NB4 (cell line): Measurements from ENCODE around the gene ACADM.
A peak's percentile ranks its signal among the peaks of the same experiment; 100 is the strongest.
"Not testable (repeated sequence)": the region's sequence is repeated elsewhere in the genome, so short reads cannot be mapped to it uniquely, and the experiment has no call there.

ENCODE experiments used
- DNase-seq: peaks from one replicate; pipeline ENCODE4 v3.0.0; 2010; ENCODE audit warnings: low read depth
- H3K4me3 ChIP-seq: one replicate; pipeline ENCODE4 v1.5.1; 2011; ENCODE audit warnings: mild to moderate bottlenecking, low read depth, low read length, moderate library complexity
- CTCF ChIP-seq: IDR thresholded peaks from one replicate; pipeline ENCODE4 v1.5.1; 2012; ENCODE audit warnings: low read depth, low read length
- MYC ChIP-seq: IDR thresholded peaks from 2 replicates; pipeline ENCODE4 v1.6.1; 2011; ENCODE audit warnings: low read depth, low read length
- POLR2A ChIP-seq: IDR thresholded peaks from 2 replicates; pipeline ENCODE4 v1.6.1; 2011; ENCODE audit warnings: mild to moderate bottlenecking; ENCODE audit not compliant: insufficient read length; ENCODE audit errors: extremely low read depth
- TF ChIP-seq, protein P1 (sequence below): IDR thresholded peaks from 2 replicates; pipeline ENCODE4 v1.6.1; 2011; ENCODE audit warnings: low read depth, low read length

ACADM gene

GRCh38 chr1:75742047-75742625 lies 17.6 kb downstream of the ACADM start:
- no peak for TF ChIP-seq POLR2A
- TF ChIP-seq CTCF, result no peak
- TF ChIP-seq, protein P1, sequence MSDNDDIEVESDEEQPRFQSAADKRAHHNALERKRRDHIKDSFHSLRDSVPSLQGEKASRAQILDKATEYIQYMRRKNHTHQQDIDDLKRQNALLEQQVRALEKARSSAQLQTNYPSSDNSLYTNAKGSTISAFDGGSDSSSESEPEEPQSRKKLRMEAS, result no peak
- TF ChIP-seq MYC, result no peak
- no peak for DNase-seq
- no peak overlapping the region for H3K4me3 ChIP-seq

- peak; percentile 87 for DNase-seq
Observed at GRCh38 chr1:75745276-75745675, 20.8 kb downstream of the ACADM start.

DNA sequence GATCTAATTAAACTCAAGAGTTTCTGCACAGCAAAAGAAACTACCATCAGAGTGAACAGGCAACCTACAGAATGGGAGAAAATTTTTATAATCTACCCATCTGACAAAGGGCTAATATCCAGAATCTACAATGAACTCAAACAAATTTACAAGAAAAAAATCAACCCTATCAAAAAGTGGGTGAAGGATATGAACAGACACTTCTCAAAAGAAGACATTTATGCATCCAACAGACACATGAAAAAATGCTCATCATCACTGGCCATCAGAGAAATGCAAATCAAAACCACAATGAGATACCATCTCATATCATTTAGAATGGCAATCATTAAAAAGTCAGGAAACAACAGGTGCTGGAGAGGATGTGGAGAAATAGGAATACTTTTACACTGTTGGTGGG lies 32.7 kb downstream of the ACADM start:
- H3K4me3 ChIP-seq, DNase-seq: not testable (repeated sequence)

More at GRCh38 chr1:75745276-75745675, 20.8 kb downstream of the ACADM start:
- no peak overlapping the region for H3K4me3 ChIP-seq
- TF ChIP-seq CTCF, result no peak
- TF ChIP-seq, protein P1, result no peak
- TF ChIP-seq MYC, result no peak
- no peak for TF ChIP-seq POLR2A

DNA sequence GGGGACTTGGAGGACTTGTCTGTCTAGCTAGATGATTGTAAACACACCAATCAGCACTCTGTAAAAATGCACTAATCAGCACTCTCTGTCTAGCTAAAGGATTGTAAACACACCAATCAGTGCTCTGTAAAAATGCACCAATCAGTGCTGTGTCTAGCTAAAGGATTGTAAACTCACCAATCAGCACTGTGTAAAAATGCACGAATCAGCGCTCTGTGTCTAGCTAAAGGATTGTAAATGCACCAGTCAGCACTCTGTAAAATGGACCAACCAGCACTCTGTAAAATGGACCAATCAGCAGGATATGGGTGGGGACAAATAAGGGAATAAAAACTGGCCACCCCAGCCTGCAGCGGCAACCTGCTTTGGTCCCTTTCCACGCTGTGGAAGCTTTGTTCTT lies 34.0 kb downstream of the ACADM start:
- not testable (repeated sequence) for DNase-seq, H3K4me3 ChIP-seq

DNA sequence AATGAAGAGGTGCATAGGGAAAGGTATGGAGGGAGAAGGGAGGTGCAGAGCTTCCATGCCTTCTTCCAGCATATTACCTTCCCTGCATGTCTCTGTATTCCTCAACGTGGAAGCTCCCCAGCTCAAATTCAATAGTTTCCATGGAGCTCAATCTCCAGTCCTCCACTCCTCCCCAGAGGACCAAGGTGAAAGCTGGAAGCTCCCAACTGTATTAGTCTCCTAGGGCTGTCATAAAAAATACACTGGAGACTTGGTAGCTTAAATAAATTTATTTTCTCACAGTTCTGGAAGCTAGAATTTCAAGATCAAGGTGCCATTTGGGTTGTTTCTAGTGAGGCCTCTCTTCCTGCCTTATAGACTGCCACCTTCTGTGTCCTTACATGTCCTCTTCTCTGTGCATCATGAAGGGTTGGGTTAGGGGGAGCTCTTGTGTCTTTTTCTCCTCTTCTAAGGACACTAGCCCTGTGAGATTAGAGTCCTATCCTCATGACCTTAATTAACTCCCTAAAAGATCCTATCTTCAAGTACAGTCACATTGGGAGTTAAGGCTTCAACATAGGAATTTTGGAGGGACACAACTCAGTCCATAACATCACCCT lies 39.6 kb downstream of the ACADM start:
- no peak overlapping the region for H3K4me3 ChIP-seq
- DNase-seq, result no peak
- TF ChIP-seq POLR2A, result no peak
- TF ChIP-seq, protein P1, result no peak
- no peak for TF ChIP-seq MYC
- TF ChIP-seq CTCF, result no peak

DNA sequence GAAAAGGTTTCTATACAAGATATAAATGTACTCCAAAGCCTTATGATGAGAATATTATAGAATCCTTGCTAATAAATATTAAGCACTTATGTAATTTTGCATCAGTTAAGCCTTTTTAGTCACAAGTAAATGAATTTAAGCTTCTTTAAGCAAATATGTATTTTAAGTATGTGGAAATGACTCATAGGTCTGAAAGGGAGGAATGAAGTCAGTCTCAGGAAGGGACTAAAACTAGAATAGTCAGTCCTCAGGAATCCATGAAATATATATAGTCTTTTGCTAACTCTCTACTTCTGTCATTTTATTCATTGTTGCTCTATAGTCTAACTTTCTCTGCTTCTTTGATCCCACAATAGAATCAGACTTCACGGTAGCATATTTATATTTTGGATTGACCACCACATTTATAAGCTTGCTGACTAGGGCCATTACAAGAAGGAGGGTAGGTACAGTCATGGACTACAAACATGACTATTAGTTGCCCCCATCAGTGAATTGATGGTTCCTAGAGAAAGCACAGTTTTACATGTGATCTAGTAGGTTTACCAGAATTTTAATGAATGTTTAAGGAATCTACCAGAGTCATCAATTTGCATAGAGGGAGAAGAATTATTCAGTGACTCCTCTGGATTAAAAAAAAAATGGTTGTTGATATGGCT lies 41.3 kb downstream of the ACADM start:
- TF ChIP-seq CTCF, result no peak
- no peak overlapping the region for H3K4me3 ChIP-seq
- DNase-seq, result no peak

DNA sequence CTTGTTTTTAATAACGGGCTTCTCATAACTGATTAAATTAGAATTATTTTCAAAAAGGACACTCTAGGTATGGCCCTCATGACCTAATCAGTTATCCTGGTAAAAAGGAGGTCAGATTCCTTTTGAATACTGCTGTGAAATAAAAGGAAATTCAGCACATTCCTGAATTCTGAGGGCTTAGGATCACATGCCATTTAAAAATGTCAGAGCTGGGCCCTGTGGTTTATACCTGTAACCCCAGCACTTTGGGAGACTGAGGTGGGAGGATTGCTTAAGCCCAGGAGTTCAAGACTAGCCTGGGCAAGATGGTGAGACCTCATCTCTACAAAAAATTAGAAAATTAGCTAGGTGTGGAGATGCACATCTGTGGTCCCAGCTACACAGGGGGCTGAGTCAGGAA lies 43.5 kb downstream of the ACADM start:
- TF ChIP-seq, protein P1, result no peak
- TF ChIP-seq MYC (no peak), POLR2A (no peak)
- no peak for DNase-seq

More for the DNA sequence above, 43.5 kb downstream of the ACADM start:
- no peak overlapping the region for H3K4me3 ChIP-seq
